Measurements from ENCODE around the gene GINS2.
A peak's percentile ranks its signal among the peaks of the same experiment; 100 is the strongest.

GINS2 gene

GRCh38 chr16:85688586-85689284, at the start of gene GINS2:
Gene GINS2, minus strand, starts transcription at chr16:85688954. Its CDS starts 56 bp downstream, at chr16:85688898.
- peak; percentile 85 for DNase-seq

- DNase-seq: no peak
Measured at GRCh38 chr16:85736921-85737320, 48.2 kb upstream of the GINS2 start.

GRCh38 chr16:85735946-85736345, 47.2 kb upstream of the GINS2 start:
- no peak for DNase-seq

- no peak for DNase-seq
Measured at GRCh38 chr16:85735225-85735635, 46.5 kb upstream of the GINS2 start.

- no peak for DNase-seq
Measured at GRCh38 chr16:85734311-85735017, 45.7 kb upstream of the GINS2 start.

GRCh38 chr16:85733839-85734170, 45.1 kb upstream of the GINS2 start:
- no peak for DNase-seq

- DNase-seq: no peak
Measured at GRCh38 chr16:85733155-85733838, 44.5 kb upstream of the GINS2 start.

- DNase-seq: no peak
Measured at GRCh38 chr16:85731179-85731578, 42.4 kb upstream of the GINS2 start.

- no peak for DNase-seq
Measured at GRCh38 chr16:85730186-85730465, 41.4 kb upstream of the GINS2 start.

- DNase-seq: no peak
Measured at GRCh38 chr16:85729452-85730185, 40.9 kb upstream of the GINS2 start.

GRCh38 chr16:85728879-85729278, 40.1 kb upstream of the GINS2 start:
- no peak for DNase-seq

- DNase-seq: no peak
Measured at GRCh38 chr16:85724936-85725335, 36.2 kb upstream of the GINS2 start.

- DNase-seq: no peak
Measured at GRCh38 chr16:85724126-85724879, 35.5 kb upstream of the GINS2 start.

GRCh38 chr16:85722128-85722893, 33.6 kb upstream of the GINS2 start:
- no peak for DNase-seq

GRCh38 chr16:85720302-85720637, 31.5 kb upstream of the GINS2 start:
- DNase-seq: no peak

- DNase-seq: no peak
Measured at GRCh38 chr16:85719605-85720301, 31.0 kb upstream of the GINS2 start.

GRCh38 chr16:85718682-85719081, 29.9 kb upstream of the GINS2 start:
- DNase-seq: no peak

- no peak for DNase-seq
Measured at GRCh38 chr16:85718153-85718477, 29.4 kb upstream of the GINS2 start.

- DNase-seq: peak; percentile 71
Measured at GRCh38 chr16:85717393-85718152, 28.8 kb upstream of the GINS2 start.

GRCh38 chr16:85716680-85717038, 27.9 kb upstream of the GINS2 start:
- peak; percentile 39 for DNase-seq
